Activated naive CD8-positive, alpha-beta T cell treated with anti-CD3 and anti-CD28 coated beads, Interleukin-2, amount 50 U/mL, for 24 hours (primary cell): ENCODE data around the gene TSHZ1.
A peak's percentile ranks its signal among the peaks of the same experiment; 100 is the strongest.
"Not testable (repeated sequence)": the region's sequence is repeated elsewhere in the genome, so short reads cannot be mapped to it uniquely, and the experiment has no call there.

ENCODE experiments used
- ATAC-seq: fragments of 150-1000 bp; cut with Tn5 transposase; one replicate; pipeline ENCODE4 v1.10.0; 2021
- DNase-seq: peaks from one replicate; pipeline ENCODE4 v3.0.0; 2021
- H3K27ac Mint-ChIP-seq: one replicate; pipeline ENCODE4 v1.8.0; 2021; ENCODE audit warnings: mild to moderate bottlenecking, mixed read lengths
- H3K27me3 Mint-ChIP-seq: one replicate; pipeline ENCODE4 v1.8.0; 2021; ENCODE audit warnings: mixed read lengths
- H3K36me3 Mint-ChIP-seq: one replicate; pipeline ENCODE4 v1.8.0; 2021; ENCODE audit warnings: low read depth, mixed read lengths
- H3K4me1 Mint-ChIP-seq: one replicate; pipeline ENCODE4 v1.8.0; 2021; ENCODE audit warnings: mixed read lengths
- H3K4me3 Mint-ChIP-seq: one replicate; pipeline ENCODE4 v1.8.0; 2021; ENCODE audit warnings: mild to moderate bottlenecking, moderate library complexity, mixed read lengths
- H3K9me3 Mint-ChIP-seq: one replicate; pipeline ENCODE4 v1.8.0; 2021; ENCODE audit warnings: mixed read lengths

The TSHZ1 gene

DNA sequence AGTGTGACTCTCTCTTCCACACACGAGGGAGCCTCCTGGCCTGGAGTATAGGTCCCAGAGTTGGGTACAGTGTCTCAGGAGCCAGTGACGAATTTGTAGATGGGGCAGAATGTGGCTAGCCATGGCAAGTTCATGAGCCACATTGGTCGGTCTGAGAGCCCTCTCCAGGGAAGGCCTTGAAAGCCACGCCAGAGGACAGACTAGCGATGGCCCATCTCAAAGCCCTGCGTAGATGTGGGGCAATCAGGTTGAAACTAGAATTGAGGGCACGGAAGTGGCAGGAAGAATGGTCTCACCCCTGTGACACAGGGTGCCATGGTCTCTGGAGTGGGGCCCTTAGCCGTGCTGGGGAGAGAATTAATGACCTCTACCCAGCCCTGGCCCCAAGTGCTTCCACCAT lies 106.2 kb downstream of the TSHZ1 start:
- no peaks in the 10 kb centered on the region for H3K27me3 Mint-ChIP-seq
- H3K9me3 Mint-ChIP-seq, result no peaks in the 10 kb centered on the region
- no peak for DNase-seq
- no peaks in the 10 kb centered on the region for H3K36me3 Mint-ChIP-seq
- H3K4me3 Mint-ChIP-seq, result no peak overlapping the region
- H3K4me1 Mint-ChIP-seq, result no peaks in the 10 kb centered on the region
- no peak for ATAC-seq
- no peak overlapping the region for H3K27ac Mint-ChIP-seq

DNA sequence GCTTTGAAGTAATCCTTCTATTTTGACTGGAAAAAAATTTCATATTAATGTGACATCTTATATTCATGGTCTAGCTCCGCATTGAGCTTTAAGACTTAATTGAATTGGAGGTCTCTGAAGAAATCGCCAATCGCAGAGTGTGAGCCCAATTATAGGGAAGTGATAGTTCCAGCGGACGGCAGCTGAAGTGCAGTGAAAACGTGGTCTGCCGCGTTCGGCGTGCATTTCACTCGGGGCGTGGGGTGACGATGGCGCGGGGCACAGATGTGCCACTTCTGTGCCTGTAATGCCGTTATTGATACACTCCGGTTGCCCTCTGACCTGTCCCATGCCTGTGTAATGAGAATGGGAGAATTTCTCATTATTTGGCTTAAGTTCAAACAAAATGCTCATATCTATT lies 106.7 kb downstream of the TSHZ1 start:
- Mint-ChIP-seq H3K4me3 (no peak overlapping the region), H3K4me1 (no peaks in the 10 kb centered on the region), H3K27ac (no peak overlapping the region), H3K36me3 (no peaks in the 10 kb centered on the region), H3K9me3 (no peaks in the 10 kb centered on the region), H3K27me3 (no peaks in the 10 kb centered on the region)
- DNase-seq (no peak), ATAC-seq (no peak)

DNA sequence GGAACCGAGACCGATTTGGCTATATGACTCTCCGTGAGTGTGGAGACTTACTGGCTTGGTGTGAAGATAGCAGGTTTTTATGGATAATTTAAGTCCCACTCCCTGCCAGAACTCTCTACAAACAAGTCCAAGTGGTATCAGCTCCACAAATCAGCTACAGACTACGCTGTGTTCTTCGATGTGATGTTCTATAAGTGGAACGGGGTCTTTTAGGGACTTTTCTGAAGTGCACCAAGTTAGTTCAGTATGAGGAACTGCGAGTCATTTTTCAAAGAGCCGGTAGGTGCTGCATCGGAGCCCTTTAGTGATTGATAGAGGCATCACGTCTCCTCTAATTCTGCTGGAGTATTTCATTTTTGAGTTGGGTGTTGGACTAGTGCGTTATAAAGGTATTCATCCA lies 107.1 kb downstream of the TSHZ1 start:
- ATAC-seq (no peak), DNase-seq (no peak)
- Mint-ChIP-seq H3K36me3 (no peaks in the 10 kb centered on the region), H3K9me3 (no peaks in the 10 kb centered on the region), H3K27me3 (no peaks in the 10 kb centered on the region), H3K4me1 (no peaks in the 10 kb centered on the region), H3K4me3 (no peak overlapping the region), H3K27ac (no peak overlapping the region)

DNA sequence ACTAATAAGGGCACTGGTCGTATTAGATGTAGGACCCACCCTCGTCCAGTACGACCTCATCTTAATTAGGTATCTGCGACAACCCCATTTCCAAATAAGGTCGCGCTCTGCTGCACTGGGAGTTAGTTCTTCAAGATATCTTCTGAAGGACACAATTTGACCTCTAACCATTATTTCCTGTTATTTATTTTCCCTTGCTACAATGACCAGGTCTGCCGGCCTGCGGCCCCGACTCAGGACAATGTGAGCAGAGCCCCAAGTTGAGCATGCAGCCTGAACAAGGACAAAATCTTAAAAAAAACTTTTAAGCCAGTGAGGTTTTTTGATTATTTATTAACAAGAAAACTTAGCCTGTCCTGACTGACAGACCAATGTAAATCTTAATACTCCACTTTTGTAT lies 109.3 kb downstream of the TSHZ1 start:
- Mint-ChIP-seq H3K27ac (no peak overlapping the region), H3K9me3 (no peaks in the 10 kb centered on the region), H3K27me3 (no peaks in the 10 kb centered on the region), H3K36me3 (no peaks in the 10 kb centered on the region), H3K4me3 (no peak overlapping the region), H3K4me1 (no peaks in the 10 kb centered on the region)
- DNase-seq, result no peak
- no peak for ATAC-seq

DNA sequence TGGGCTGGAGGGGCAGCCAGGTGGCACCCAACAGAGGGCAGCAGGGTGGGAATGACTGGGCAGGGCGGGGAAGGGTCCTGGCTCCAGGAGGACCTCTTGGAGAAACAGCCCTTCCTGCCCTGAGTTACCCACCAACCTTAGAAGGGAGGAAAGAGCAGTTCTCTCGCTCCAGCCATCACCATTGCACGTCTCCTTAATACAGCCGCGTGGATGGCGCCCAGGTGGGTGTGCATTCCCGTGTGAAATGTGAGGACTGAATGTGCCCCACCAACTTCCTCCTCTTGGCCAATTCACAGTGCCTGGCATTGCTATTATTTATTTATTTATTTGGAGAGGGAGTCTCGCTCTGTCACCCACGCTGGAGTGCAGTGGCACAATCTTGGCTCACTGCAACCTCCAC lies 109.9 kb downstream of the TSHZ1 start:
- peaks cover 4% of the 10 kb centered on the region for H3K9me3 Mint-ChIP-seq
- no peaks in the 10 kb centered on the region for H3K4me1 Mint-ChIP-seq
- H3K4me3 Mint-ChIP-seq, result no peak overlapping the region
- DNase-seq (no peak), ATAC-seq (no peak)
- H3K27me3 Mint-ChIP-seq, result no peaks in the 10 kb centered on the region
- H3K36me3 Mint-ChIP-seq, result no peaks in the 10 kb centered on the region
- no peak overlapping the region for H3K27ac Mint-ChIP-seq

DNA sequence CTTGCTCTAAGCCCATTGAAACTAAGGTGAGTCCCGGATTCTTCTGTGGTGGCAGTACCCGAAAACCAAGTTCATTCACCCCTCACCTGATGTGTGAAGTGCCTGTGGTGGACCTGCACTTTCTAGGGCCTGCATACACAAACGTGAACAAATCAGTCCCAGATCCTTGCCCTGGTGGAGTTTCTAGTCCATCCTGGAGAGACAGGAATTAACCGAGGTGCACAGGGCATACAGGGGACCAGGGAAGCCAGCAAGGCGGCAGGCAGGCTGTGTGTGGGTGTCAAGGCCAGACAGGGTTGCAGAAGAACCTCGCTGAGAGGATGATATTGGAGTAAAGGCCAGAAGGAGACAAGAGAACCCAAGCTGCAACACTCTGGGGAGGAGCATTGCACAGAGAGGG lies 110.8 kb downstream of the TSHZ1 start:
- Mint-ChIP-seq H3K27me3 (no peaks in the 10 kb centered on the region), H3K9me3 (peaks cover 13% of the 10 kb centered on the region), H3K36me3 (no peaks in the 10 kb centered on the region), H3K4me1 (no peaks in the 10 kb centered on the region), H3K4me3 (no peak overlapping the region), H3K27ac (no peak overlapping the region)
- DNase-seq (no peak), ATAC-seq (no peak)

DNA sequence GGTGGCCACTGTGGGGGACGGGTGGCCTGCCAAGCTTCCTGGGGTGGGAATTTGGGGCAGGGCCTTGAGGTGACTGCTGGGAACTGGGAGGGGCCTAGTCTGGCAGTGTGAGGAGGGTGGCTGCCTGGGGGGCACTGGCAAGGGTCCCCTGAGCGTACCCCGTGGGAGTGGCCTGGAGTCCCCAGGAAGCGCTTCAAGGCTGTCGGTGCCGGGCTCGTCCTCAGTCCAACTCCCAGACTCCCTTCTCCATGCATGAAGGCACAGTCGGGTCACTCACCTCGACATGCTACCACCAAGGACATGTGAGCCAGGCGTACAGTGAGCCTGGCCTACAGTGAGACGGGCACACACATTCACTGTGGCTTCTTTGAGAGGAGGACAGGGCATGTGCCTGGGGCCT lies 111.6 kb downstream of the TSHZ1 start:
- no peaks in the 10 kb centered on the region for H3K27me3 Mint-ChIP-seq
- no peak overlapping the region for H3K4me3 Mint-ChIP-seq

DNA sequence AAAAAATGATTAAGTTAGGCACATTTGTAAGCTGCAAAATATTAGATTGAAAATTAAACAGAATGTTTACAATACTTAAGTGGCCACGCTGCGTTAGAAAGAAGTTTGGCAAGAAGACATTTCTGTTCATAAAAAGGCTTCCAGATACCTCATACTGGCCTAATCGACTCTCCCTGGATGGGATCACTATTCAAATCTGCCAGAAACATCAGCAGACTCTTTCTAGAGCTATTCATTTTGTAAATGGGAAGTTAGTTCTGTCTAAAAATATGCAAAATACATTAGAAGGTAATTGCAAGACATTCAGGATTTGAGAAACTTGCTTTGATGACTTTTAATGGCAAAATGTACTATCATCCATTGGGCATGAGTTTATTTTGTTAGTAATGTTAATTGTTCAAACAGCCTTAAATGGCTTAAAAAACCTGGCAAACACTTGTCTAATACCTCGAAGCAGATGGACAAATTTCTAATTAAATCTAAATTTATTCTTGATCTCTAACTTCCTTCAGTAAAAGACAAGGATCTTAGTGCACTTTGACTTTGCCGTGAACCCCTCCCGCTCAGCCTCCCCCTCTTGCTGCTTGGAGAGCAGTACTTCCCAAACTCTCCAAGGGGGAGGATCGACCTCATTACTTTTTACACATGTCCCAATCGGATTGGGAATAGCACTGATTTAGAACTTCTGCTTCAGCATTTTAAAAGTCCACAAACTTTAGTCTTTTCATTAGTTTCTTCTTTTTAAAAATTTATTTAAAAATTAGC lies 113.4 kb downstream of the TSHZ1 start:
- H3K36me3 Mint-ChIP-seq, result no peaks in the 10 kb centered on the region
- DNase-seq (no peak), ATAC-seq (no peak)

More for the DNA sequence above, 111.6 kb downstream of the TSHZ1 start:
- no peaks in the 10 kb centered on the region for H3K4me1 Mint-ChIP-seq
- DNase-seq, result no peak
- H3K9me3 Mint-ChIP-seq, result peaks cover 20% of the 10 kb centered on the region
- ATAC-seq, result no peak
- H3K27ac Mint-ChIP-seq, result no peak overlapping the region
- H3K36me3 Mint-ChIP-seq, result no peaks in the 10 kb centered on the region

DNA sequence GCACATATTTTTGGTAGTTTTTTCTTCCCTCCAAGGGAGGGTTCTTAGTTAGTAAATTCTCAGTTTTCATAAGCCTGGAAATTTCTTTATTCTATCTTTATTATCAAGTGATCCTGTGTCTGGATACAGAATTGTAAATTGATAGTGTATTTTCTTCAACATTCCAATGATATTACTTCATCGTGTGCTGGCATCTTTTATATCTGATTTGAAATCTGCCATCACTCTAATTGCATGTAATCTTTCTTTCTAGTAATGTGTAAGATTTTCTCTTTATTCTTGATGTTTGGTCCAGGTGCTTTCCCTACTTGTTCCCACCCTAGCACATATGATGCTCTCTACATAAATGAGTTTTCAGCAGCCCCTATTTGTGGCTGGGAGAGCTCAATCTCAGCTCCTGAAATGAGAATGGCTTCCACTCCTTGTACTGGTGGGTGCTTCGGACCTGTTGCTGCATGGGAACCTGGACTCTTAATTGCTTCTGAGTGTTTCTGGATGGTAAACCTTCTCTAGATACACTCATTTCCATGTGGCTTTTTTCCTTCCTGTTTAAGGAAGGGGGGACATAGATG lies 114.2 kb downstream of the TSHZ1 start:
- DNase-seq, result no peak
- no peak for ATAC-seq
- no peak overlapping the region for H3K27ac Mint-ChIP-seq
- H3K4me3 Mint-ChIP-seq, result no peak overlapping the region
- peaks cover 25% of the 10 kb centered on the region for H3K9me3 Mint-ChIP-seq
- no peaks in the 10 kb centered on the region for H3K36me3 Mint-ChIP-seq
- H3K4me1 Mint-ChIP-seq, result peaks cover under 1% of the 10 kb centered on the region
- no peaks in the 10 kb centered on the region for H3K27me3 Mint-ChIP-seq

More for the DNA sequence above, 113.4 kb downstream of the TSHZ1 start:
- Mint-ChIP-seq H3K4me3 (no peak overlapping the region), H3K4me1 (no peaks in the 10 kb centered on the region), H3K27ac (no peak overlapping the region), H3K9me3 (peaks cover 25% of the 10 kb centered on the region), H3K27me3 (no peaks in the 10 kb centered on the region)

DNA sequence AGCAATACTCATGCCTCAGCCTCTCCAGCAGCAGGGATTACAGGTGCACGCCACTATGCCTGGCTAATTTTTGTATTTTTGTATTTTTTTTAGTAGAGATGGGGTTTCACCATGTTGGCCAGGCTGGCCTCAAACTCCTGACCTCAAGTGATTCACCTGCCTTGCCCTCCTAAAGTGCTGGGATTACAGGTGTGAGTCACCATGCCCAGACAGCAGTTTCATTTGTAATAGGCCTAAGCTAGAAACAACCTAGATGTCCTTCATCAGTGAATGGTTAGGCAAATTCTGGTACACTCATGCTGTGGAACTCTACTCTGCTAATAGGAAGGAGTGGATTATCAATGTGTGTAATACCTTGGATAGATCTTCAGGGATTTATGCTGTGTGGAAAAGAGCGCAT lies 119.2 kb downstream of the TSHZ1 start:
- not testable (repeated sequence) for H3K27me3 Mint-ChIP-seq, H3K27ac Mint-ChIP-seq, H3K36me3 Mint-ChIP-seq, H3K4me1 Mint-ChIP-seq, H3K4me3 Mint-ChIP-seq, DNase-seq
- ATAC-seq, result peak; percentile 68
- peaks cover 25% of the 10 kb centered on the region for H3K9me3 Mint-ChIP-seq

DNA sequence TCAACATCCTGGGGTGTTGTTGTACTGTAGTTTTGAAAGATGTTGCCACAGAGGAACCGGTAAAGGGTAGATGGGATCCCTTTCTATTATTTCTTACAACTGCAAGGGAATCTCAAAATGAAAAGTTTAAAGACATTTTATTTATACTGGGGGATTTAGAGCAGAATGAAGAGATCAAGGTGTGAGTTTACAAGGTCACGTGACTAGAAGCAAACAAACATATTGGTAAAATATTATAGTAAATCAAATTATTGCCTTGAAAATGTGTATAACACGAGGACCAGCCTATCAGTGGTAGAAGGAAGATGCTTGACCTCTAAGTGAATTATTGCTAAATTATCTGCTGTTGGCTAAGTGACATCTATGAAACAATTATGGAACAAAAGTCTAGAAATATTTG lies 119.7 kb downstream of the TSHZ1 start:
- Mint-ChIP-seq H3K27me3 (no peaks in the 10 kb centered on the region), H3K9me3 (peaks cover 23% of the 10 kb centered on the region), H3K27ac (no peak overlapping the region), H3K36me3 (no peaks in the 10 kb centered on the region), H3K4me1 (peaks cover 2% of the 10 kb centered on the region), H3K4me3 (no peak overlapping the region)
- no peak for DNase-seq
- ATAC-seq, result no peak

DNA sequence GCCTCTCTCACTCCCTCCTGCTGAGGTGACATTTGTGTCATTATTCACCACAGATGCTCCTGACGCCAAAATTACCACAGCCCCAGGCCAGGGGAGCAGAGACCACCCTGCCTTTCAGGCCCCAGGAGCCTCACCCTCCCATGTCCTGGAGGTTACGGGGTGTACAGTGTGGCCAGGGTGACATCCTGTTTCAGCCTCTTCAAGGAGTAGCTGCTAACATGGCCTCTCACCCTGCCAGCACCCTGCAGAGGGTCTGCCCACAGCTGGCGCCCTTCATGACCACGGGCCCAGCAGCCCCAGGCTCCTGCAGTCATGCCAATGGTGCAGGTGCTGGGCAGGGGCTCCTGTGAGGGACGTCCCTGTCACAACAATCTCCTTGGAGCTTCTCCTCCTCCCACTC lies 124.3 kb downstream of the TSHZ1 start:
- DNase-seq, result no peak
- no peaks in the 10 kb centered on the region for H3K36me3 Mint-ChIP-seq
- H3K4me3 Mint-ChIP-seq, result no peak overlapping the region
- peaks cover 1% of the 10 kb centered on the region for H3K4me1 Mint-ChIP-seq
- no peak for ATAC-seq
- no peaks in the 10 kb centered on the region for H3K27me3 Mint-ChIP-seq
- no peaks in the 10 kb centered on the region for H3K9me3 Mint-ChIP-seq
- no peak overlapping the region for H3K27ac Mint-ChIP-seq

DNA sequence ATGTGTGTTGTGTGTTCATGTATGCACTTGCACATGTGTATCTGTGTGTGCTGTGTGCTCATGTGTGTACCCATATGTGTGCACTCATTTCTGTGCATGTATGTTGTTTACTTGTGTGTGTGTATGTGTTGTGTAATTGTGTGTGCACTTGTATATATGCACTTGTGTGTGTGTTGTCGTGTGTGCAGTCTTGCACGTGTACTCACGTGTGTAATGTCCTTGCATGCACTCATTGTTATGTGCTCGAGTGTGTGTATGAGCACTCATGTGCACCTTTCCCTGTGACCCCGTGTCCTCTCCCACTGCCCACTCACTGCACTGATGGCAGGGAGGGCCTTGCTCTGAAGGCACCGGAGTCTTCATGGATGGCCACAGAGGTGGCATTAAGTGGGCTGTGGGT lies 124.9 kb downstream of the TSHZ1 start:
- H3K27ac Mint-ChIP-seq, result no peak overlapping the region
- H3K9me3 Mint-ChIP-seq, result no peaks in the 10 kb centered on the region
- no peaks in the 10 kb centered on the region for H3K36me3 Mint-ChIP-seq
- no peak overlapping the region for H3K4me3 Mint-ChIP-seq
- H3K27me3 Mint-ChIP-seq, result no peaks in the 10 kb centered on the region
- no peak for DNase-seq
- H3K4me1 Mint-ChIP-seq, result no peaks in the 10 kb centered on the region
- ATAC-seq, result no peak

DNA sequence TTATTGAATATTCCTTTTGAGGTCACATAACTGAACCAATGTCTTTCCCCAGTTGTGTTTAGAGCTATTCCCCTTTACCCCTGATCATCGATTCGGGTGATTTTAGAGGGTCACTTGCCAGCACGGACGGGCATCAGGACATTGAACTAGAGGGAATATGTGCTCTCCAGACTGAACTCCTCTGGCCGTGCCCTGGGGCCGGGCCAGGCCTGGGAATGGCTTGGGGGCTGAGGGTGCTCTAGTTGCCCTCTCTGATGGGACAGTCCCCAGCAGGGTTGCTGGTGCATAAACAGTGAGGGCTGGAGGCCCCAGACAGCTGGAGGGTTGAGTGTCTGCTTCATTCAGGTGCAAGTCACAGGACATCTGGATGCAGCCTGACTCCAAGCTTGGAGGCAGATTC lies 126.2 kb downstream of the TSHZ1 start:
- Mint-ChIP-seq H3K9me3 (no peaks in the 10 kb centered on the region), H3K27me3 (no peaks in the 10 kb centered on the region), H3K4me3 (no peak overlapping the region), H3K27ac (no peak overlapping the region), H3K4me1 (no peaks in the 10 kb centered on the region), H3K36me3 (no peaks in the 10 kb centered on the region)
- ATAC-seq (no peak), DNase-seq (no peak)

DNA sequence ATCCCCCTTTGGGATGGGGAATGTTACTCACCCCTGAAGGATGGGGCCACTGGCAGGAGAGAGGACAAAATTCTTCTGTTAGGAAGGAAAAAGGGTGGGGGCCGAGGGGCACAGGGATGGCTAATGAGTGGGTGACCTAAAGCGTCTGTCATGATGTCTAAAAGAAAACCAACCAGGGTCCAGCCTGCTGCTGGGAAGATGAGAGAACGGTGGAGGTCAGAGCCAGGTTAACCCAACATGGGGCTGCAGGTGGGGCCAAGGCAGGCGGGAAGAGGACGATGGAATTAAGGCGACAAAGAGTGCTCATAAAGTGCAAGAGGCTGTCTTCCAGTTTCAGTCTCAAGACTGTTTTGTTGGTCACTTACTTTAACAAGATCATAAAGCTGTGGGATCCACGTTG lies 126.8 kb downstream of the TSHZ1 start:
- H3K27me3 Mint-ChIP-seq, result no peaks in the 10 kb centered on the region
- H3K4me3 Mint-ChIP-seq, result no peak overlapping the region
- no peaks in the 10 kb centered on the region for H3K4me1 Mint-ChIP-seq
- H3K9me3 Mint-ChIP-seq, result no peaks in the 10 kb centered on the region
- no peaks in the 10 kb centered on the region for H3K36me3 Mint-ChIP-seq
- no peak for ATAC-seq
- DNase-seq, result no peak
- no peak overlapping the region for H3K27ac Mint-ChIP-seq

DNA sequence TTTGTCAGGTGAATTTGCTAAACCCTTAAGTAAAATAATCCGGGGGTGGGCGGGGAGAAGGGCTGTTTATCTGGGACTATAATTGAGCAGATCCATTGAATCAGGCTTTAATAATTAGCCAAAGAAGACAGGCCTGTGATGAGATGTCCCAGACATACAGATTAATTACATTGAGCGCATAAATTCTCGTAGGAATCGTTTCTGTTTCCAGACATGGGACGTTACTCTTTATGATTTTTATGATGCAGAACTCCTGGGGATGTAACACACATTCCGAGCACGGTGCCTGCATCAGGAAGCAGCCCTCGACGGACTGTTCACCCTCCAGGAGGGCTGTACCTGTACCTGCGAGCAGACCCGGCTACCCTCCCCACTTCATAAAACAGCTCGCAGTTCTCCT lies 128.0 kb downstream of the TSHZ1 start:
- Mint-ChIP-seq H3K27ac (no peak overlapping the region), H3K27me3 (no peaks in the 10 kb centered on the region), H3K4me3 (no peak overlapping the region), H3K9me3 (no peaks in the 10 kb centered on the region), H3K36me3 (no peaks in the 10 kb centered on the region), H3K4me1 (no peaks in the 10 kb centered on the region)
- DNase-seq, result no peak
- no peak for ATAC-seq
